Measurements from ENCODE around the gene CLC.

DNA sequence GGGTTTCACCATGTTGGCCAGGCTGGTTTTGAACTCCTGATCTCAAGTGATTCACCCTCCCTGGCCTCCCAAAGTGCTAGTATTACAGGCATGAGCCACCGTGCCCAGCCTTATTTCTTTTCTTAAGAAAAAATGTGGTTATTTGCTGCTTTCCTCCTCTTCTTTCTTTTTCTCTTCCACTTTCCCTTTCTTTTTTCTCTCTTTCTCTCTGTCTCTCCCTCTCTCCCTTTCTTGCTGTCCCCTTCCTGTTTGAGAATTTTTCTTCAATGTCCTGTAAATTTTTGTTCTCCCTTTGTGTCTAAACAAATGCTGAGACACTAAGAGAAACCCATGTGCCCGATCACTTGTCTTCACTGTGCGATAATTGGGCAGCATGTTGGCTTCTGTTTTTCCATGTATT is 43.1 kb upstream of the CLC start:
- TF ChIP-seq PHF8 (conservative IDR thresholded peaks at IDR 0.05; ENCODE audit: low read depth, low read length), result no peak
- TF ChIP-seq KDM5A (IDR thresholded peaks at IDR 0.05; ENCODE audit: low read length), result no peak
- no peak for TF ChIP-seq YY1 (IDR thresholded peaks at IDR 0.05; ENCODE audit: low read depth, low read length)
- TF ChIP-seq, protein P1, sequence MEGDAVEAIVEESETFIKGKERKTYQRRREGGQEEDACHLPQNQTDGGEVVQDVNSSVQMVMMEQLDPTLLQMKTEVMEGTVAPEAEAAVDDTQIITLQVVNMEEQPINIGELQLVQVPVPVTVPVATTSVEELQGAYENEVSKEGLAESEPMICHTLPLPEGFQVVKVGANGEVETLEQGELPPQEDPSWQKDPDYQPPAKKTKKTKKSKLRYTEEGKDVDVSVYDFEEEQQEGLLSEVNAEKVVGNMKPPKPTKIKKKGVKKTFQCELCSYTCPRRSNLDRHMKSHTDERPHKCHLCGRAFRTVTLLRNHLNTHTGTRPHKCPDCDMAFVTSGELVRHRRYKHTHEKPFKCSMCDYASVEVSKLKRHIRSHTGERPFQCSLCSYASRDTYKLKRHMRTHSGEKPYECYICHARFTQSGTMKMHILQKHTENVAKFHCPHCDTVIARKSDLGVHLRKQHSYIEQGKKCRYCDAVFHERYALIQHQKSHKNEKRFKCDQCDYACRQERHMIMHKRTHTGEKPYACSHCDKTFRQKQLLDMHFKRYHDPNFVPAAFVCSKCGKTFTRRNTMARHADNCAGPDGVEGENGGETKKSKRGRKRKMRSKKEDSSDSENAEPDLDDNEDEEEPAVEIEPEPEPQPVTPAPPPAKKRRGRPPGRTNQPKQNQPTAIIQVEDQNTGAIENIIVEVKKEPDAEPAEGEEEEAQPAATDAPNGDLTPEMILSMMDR (IDR thresholded peaks at IDR 0.05; ENCODE audit: control extremely low read depth in 1 of 3, insufficient read depth in 1 of 3, low read depth in 1 of 3, low read length in 3 of 3), result no peak
- no peak for TF ChIP-seq SUZ12 (IDR thresholded peaks at IDR 0.05; ENCODE audit: low read length)
- TF ChIP-seq SP2 (IDR thresholded peaks at IDR 0.05; ENCODE audit: low read length), result no peak
- no peak for TF ChIP-seq POLR2A (IDR thresholded peaks at IDR 0.05; ENCODE audit: control extremely low read depth in 1 of 2, low read depth in 2 of 2, low read length in 2 of 2)
- TF ChIP-seq MAFK (IDR thresholded peaks at IDR 0.05; ENCODE audit: low read depth, low read length), result no peak
- no peak for TF ChIP-seq JUND (IDR thresholded peaks at IDR 0.05; ENCODE audit: low read length)
- TF ChIP-seq RNF2 (IDR thresholded peaks at IDR 0.05; ENCODE audit: borderline replicate concordance, low read depth, low read length, missing control alignments, poor library complexity, severe bottlenecking), result no peak
